Panc1 (cell line): ENCODE data around the gene SLAIN2. TPM values are rescaled to one million over a fixed set of nuclear protein-coding genes. Genes with fewer than 3 reads are reported as not detected.

Experiments
- ATAC-seq: fragments of 200-7000 bp; cut with Tn5 transposase; 2 replicates; pipeline ENCODE4 v1.9.1; 2020; ENCODE audit warnings: mild to moderate bottlenecking, moderate library complexity
- BruUV-seq: library from RNA; stranded (reverse); fragments of 400-500 nt; replicated peaks from 2 replicates; lab custom pipeline; 2021; lab: Mats Ljungman, UMichigan
- CTCF ChIA-PET: fragments of 300-600 bp; sonication (Branson Sonifier 250); formaldehyde crosslinking; loops from one replicate; lab custom pipeline; 2022; ENCODE audit warnings: antibody characterized with exemption; lab: Charles Lee
- POLR2A ChIA-PET: fragments of 300-600 bp; sonication (Branson Sonifier 250); formaldehyde crosslinking; loops from one replicate; lab custom pipeline; 2022; ENCODE audit warnings: antibody characterized with exemption; lab: Charles Lee
- DNase-seq: peaks from one replicate; pipeline ENCODE4 v3.0.0-alpha.2; 2010; ENCODE audit warnings: low read depth, low spot score
- H3K27ac ChIP-seq: 2 replicates; pipeline ENCODE4 v1.5.1; 2011; ENCODE audit warnings: mild to moderate bottlenecking, low read length, inconsistent platforms
- H3K27me3 ChIP-seq: fragments of 200-500 bp; sonication (Bioruptor generic); 2 replicates; pipeline ENCODE4 v1.6.0; 2014; ENCODE audit warnings: low read length, inconsistent platforms; ENCODE audit not compliant: control insufficient read depth, insufficient read depth
- H3K36me3 ChIP-seq: fragments of 200-500 bp; sonication (Bioruptor generic); 2 replicates; pipeline ENCODE4 v1.5.1; 2014; ENCODE audit warnings: inconsistent platforms, mild to moderate bottlenecking, low read length, moderate library complexity; ENCODE audit not compliant: control insufficient read depth, insufficient read depth
- H3K4me1 ChIP-seq: 2 replicates; pipeline ENCODE4 v1.5.1; 2011; ENCODE audit warnings: inconsistent platforms, mild to moderate bottlenecking, low read length, moderate library complexity; ENCODE audit not compliant: control insufficient read depth, insufficient read depth
- H3K4me3 ChIP-seq, 2 experiments: 2 replicates each; pipeline ENCODE4 v1.5.1; 2011 to 2012; ENCODE audit warnings: low read depth in 2 of 2, low read length in 2 of 2, mild to moderate bottlenecking in 2 of 2, inconsistent platforms in 1 of 2, moderate library complexity in 1 of 2
- H3K9me3 ChIP-seq: fragments of 200-500 bp; sonication (Bioruptor generic); 2 replicates; pipeline ENCODE4 v1.5.1; 2014; ENCODE audit warnings: low read depth, mild to moderate bottlenecking, inconsistent platforms, low read length, moderate library complexity; ENCODE audit not compliant: control insufficient read depth, insufficient read depth
- POLR2AphosphoS5 ChIP-seq: IDR thresholded peaks from 2 replicates; pipeline ENCODE4 v1.6.1; 2012; ENCODE audit warnings: mild to moderate bottlenecking, low read depth, low read length, moderate library complexity
- SIN3A ChIP-seq: IDR thresholded peaks from 2 replicates; pipeline ENCODE4 v1.6.1; 2012; ENCODE audit warnings: low read depth, mild to moderate bottlenecking, low read length, moderate library complexity, borderline replicate concordance; ENCODE audit not compliant: insufficient read depth
- TCF7L2 ChIP-seq: IDR thresholded peaks from 2 replicates; pipeline ENCODE4 v1.6.1; 2011; ENCODE audit warnings: mild to moderate bottlenecking, low read depth, low read length, inconsistent platforms
- in situ Hi-C: cut with HindIII; loops from 2 replicates; pipeline ENCODE4 v1.10.0; 2016; ENCODE audit warnings: low sequenced_read_pairs, low pct_unique_long_range_greater_than_20kb
- intact Hi-C: fragments of 100-400 bp; cut with micrococcal nuclease; formaldehyde crosslinking; loops from one replicate; pipeline ENCODE4 v1.10.0; 2022; ENCODE audit not compliant: unreplicated experiment
- total RNA-seq: library from RNA; stranded (reverse); gene quantifications from one replicate; pipeline ENCODE4 v1.2.1, GENCODE V29; 2021; ENCODE audit not compliant: unreplicated experiment
- TF ChIP-seq, protein P1 (sequence below), 2 experiments: IDR thresholded peaks; 2 replicates each; pipeline ENCODE4 v1.6.1; 2011 to 2012; ENCODE audit warnings: low read depth in 2 of 2, control low read depth in 1 of 2, low read length in 1 of 2, mild to moderate bottlenecking in 1 of 2, moderate library complexity in 1 of 2; ENCODE audit not compliant: insufficient read depth in 1 of 2
- TF ChIP-seq, protein P2 (sequence below): fragments of 450-650 bp; IDR thresholded peaks from 2 replicates; pipeline ENCODE4 v1.5.1; 2017; ENCODE audit warnings: mild to moderate bottlenecking

Gene SLAIN2
- total RNA-seq, 1 experiment from 2014 or later: 53.2 TPM

DNA sequence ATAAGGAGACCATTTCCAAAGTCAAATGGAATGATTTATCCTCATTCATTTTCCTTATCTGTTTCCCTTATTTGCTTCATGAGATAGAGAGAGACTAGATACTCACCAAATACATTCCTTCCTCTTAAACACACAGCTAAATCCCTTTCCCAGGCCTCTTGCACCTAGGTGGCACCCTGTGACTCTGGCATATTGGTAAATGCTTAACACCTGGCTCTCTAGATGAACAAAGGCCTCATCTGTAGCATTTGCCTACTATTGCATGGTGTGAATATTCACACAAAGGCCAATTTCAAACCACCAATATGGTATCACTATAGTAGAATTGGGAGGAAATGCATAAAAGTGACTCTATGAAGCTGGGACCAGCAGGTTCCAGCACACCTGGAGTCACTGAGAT lies 119.7 kb downstream of the SLAIN2 start:
- TF ChIP-seq POLR2AphosphoS5 (no peak), SIN3A (no peak), TCF7L2 (no peak)
- TF ChIP-seq, protein P1, sequence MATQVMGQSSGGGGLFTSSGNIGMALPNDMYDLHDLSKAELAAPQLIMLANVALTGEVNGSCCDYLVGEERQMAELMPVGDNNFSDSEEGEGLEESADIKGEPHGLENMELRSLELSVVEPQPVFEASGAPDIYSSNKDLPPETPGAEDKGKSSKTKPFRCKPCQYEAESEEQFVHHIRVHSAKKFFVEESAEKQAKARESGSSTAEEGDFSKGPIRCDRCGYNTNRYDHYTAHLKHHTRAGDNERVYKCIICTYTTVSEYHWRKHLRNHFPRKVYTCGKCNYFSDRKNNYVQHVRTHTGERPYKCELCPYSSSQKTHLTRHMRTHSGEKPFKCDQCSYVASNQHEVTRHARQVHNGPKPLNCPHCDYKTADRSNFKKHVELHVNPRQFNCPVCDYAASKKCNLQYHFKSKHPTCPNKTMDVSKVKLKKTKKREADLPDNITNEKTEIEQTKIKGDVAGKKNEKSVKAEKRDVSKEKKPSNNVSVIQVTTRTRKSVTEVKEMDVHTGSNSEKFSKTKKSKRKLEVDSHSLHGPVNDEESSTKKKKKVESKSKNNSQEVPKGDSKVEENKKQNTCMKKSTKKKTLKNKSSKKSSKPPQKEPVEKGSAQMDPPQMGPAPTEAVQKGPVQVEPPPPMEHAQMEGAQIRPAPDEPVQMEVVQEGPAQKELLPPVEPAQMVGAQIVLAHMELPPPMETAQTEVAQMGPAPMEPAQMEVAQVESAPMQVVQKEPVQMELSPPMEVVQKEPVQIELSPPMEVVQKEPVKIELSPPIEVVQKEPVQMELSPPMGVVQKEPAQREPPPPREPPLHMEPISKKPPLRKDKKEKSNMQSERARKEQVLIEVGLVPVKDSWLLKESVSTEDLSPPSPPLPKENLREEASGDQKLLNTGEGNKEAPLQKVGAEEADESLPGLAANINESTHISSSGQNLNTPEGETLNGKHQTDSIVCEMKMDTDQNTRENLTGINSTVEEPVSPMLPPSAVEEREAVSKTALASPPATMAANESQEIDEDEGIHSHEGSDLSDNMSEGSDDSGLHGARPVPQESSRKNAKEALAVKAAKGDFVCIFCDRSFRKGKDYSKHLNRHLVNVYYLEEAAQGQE (IDR thresholded peaks at IDR 0.05; ENCODE audit: insufficient read depth in 1 of 2, low read depth in 2 of 2, low read length in 1 of 2): no peak
- TF ChIP-seq, protein P2, sequence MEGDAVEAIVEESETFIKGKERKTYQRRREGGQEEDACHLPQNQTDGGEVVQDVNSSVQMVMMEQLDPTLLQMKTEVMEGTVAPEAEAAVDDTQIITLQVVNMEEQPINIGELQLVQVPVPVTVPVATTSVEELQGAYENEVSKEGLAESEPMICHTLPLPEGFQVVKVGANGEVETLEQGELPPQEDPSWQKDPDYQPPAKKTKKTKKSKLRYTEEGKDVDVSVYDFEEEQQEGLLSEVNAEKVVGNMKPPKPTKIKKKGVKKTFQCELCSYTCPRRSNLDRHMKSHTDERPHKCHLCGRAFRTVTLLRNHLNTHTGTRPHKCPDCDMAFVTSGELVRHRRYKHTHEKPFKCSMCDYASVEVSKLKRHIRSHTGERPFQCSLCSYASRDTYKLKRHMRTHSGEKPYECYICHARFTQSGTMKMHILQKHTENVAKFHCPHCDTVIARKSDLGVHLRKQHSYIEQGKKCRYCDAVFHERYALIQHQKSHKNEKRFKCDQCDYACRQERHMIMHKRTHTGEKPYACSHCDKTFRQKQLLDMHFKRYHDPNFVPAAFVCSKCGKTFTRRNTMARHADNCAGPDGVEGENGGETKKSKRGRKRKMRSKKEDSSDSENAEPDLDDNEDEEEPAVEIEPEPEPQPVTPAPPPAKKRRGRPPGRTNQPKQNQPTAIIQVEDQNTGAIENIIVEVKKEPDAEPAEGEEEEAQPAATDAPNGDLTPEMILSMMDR: no peak
- Histone ChIP-seq H3K36me3 (no peaks in the 10 kb centered on the region), H3K27me3 (no peaks in the 10 kb centered on the region), H3K4me1 (no peaks in the 10 kb centered on the region), H3K9me3 (no peaks in the 10 kb centered on the region), H3K27ac (no peak overlapping the region), H3K4me3 (no peak overlapping the region)
- in situ Hi-C loops (no loop called here), intact Hi-C loops (no loop called here)
- DNase-seq (no peak), ATAC-seq (no peak)
- CTCF ChIA-PET: no interaction called here
- BruUV-seq: no TSS peak
- POLR2A ChIA-PET: no interaction called here

DNA sequence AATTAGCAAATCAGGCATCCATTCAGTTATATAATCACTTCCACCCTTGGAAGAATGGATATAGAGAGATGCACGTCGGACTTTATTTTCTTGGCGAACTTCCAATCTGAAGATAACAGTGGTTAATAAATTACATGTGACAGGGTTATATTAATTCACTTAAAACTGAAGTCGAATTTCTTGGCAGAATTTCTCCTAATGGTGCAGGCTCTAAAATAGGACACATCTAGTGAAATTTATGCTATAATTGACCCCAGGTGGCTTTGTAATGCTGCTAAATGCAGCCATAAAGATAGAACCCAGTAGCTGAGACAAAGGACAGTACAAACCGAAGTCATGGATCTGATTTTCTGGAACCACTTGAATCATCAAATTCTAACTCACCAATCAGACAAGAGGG lies 121.0 kb downstream of the SLAIN2 start:
- ATAC-seq: no peak
- BruUV-seq: no TSS peak

More for the DNA sequence above, 121.0 kb downstream of the SLAIN2 start:
- in situ Hi-C loops: no loop called here
- DNase-seq: no peak
- no peaks in the 10 kb centered on the region for H3K9me3 ChIP-seq
- no peaks in the 10 kb centered on the region for H3K4me1 ChIP-seq
- intact Hi-C loops: no loop called here
- TF ChIP-seq SIN3A (no peak), TCF7L2 (no peak), POLR2AphosphoS5 (no peak)
- TF ChIP-seq, protein P2: no peak
- TF ChIP-seq, protein P1 (IDR thresholded peaks at IDR 0.05; ENCODE audit: insufficient read depth in 1 of 2, low read depth in 2 of 2, low read length in 1 of 2): no peak
- H3K36me3 ChIP-seq: no peaks in the 10 kb centered on the region
- no peak overlapping the region for H3K27ac ChIP-seq
- H3K4me3 ChIP-seq: no peak overlapping the region
- CTCF ChIA-PET: no interaction called here
- POLR2A ChIA-PET: no interaction called here
- no peaks in the 10 kb centered on the region for H3K27me3 ChIP-seq
